Putamen (tissue), 1 donor: ENCODE results near the gene ZNF652.

Experiments
- DNase-seq: peaks from one replicate; pipeline ENCODE4 v3.0.0-alpha.2; 2016; ENCODE audit warnings: low spot score

ZNF652 gene

GRCh38 chr17:49358641-49359247, 3.3 kb downstream of the ZNF652 start:
- DNase-seq, result peak; percentile 7

- no peak for DNase-seq
These were observed 4.5 kb downstream of the ZNF652 start for GRCh38 chr17:49357516-49357915.

DNA sequence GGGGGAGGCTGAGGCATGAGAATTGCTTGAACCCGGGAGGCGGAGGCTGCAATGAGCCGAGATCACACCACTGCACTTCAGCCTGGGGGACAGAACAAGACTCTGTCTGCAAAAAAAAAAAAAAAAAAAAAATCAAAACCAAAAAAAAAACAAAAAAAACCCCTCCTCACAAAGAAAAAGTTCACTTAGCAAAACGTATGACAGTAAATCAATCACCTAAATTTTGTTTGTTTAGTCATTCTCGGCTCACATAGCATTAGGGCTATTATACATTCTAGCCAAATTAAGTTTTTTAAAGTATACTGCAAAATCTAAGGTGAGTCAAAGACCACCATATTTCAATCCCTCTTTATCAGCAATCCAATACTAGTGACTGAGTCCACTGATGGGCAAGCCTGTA, 5.7 kb downstream of the ZNF652 start:
- DNase-seq, result no peak

GRCh38 chr17:49353607-49354006, 8.4 kb downstream of the ZNF652 start:
- DNase-seq, result no peak

- no peak for DNase-seq
These were observed 9.4 kb downstream of the ZNF652 start for GRCh38 chr17:49352587-49353154.

GRCh38 chr17:49351572-49352140, 10.4 kb downstream of the ZNF652 start:
- no peak for DNase-seq

GRCh38 chr17:49349541-49349940, 12.5 kb downstream of the ZNF652 start:
- no peak for DNase-seq

GRCh38 chr17:49344914-49345313, 17.1 kb downstream of the ZNF652 start:
- no peak for DNase-seq

DNA sequence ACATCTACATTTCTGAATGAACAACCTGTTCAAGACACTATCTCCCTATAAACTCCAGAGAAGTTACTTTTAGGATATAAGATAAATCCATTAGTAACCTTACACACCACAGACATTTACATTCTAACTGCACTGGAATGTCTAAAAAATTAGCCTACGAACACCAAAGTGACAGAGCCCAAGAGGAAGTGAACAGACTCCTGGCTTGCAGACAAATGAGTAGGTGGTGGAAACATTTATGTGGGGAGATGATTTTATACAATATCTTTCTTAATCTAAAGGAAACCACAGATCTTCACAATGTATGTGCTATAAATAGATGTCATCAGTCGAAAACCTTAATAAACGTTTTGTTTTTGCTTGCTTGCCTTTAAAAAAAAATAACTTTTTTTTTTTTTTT, 18.8 kb downstream of the ZNF652 start:
- DNase-seq, result no peak

- no peak for DNase-seq
These were observed 19.5 kb downstream of the ZNF652 start for GRCh38 chr17:49342575-49342936.

DNA sequence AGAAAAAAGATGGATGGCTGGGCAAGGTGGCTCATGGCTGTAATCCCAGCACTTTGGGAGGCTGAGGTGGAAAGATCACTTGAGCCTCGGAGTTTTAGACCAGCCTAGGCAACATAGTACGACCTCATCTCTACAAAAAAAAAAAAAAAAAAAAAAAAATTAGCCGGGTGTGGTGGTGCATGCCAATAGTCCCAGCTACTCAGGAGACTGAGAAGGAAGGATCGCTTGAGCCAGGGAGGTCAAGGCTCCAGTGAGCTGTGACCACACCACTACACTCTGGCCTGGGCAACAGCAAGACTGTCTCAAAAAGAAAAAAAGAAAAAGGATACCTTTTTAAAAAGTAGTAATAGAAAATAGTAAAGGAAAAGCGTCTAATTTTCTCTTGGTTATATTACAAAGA, 20.7 kb downstream of the ZNF652 start:
- DNase-seq, result no peak

GRCh38 chr17:49339354-49339753, 22.7 kb downstream of the ZNF652 start:
- no peak for DNase-seq

DNA sequence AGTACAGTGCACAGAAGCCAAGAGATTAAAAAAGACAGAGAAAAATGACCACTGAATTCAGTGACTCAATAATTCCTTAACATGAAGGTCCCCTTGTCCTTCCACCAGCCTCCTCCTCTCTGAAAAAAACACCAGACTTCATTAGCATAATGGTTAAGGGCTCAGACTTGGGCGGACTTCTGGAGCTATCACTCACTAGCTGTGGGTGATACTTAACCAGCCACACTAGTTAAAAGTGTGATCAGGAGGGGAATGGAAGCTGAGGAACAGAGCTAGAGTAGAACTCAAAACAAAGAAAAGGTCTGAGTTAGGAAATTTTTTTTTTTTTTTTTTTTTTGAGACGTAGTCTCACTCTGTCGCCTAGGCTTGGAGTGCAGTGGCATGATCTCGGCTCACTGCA, 23.2 kb downstream of the ZNF652 start:
- DNase-seq, result no peak

GRCh38 chr17:49337884-49338283, 24.2 kb downstream of the ZNF652 start:
- no peak for DNase-seq

GRCh38 chr17:49334744-49335512, 27.1 kb downstream of the ZNF652 start:
- DNase-seq, result no peak

DNA sequence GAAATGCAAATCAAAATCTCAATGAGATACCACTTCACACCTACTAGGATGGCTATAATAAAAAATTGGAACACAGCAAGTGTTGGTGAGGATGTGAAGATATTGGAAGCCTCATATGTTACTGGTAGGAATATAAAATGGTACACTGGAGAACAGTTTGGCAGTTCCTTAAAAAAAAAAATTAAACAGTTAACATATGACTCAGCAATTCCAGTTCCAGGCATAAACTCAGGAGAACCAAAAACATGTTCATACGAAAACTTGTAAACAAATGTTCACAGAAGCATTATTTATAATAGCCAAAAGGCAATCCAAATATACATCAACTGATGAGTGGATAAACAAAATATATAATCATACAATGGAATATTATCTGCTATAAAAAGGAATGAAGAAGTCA, 28.2 kb downstream of the ZNF652 start:
- no peak for DNase-seq

GRCh38 chr17:49327835-49328784, 33.9 kb downstream of the ZNF652 start:
- no peak for DNase-seq

GRCh38 chr17:49325980-49326379, 36.1 kb downstream of the ZNF652 start:
- no peak for DNase-seq

DNA sequence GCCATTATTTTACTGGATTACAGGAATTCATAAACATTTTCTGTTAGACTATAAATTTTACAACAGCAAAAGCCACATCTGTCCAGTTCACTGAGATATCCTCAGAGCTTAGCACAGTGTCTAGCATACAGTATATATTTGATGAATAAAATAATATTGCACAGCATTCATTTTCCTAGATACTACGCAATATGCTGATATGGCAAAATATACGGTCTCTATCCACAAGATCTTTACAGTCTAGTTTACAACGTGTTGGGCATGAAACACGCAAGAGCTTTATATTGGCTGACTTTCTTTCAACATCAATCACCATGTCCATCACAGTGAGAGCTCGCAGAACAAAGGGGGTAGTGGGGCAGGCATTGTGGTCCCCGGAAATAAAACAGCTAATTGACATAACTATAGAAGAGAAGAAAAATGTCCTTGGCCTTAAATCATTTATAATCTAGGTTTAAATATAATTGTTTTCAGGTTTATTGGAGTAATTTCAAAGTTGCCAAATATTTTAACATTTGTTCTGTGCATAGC, 43.5 kb downstream of the ZNF652 start:
- DNase-seq, result no peak

- DNase-seq, result no peak
These were observed 45.0 kb downstream of the ZNF652 start for GRCh38 chr17:49316889-49317675.

GRCh38 chr17:49316258-49316570, 45.8 kb downstream of the ZNF652 start:
- DNase-seq, result no peak
